Suprapubic skin (tissue), 3 donors: ENCODE data around the gene TTC13.

ENCODE experiments used
- CTCF ChIP-seq, 2 donors: fragments of 200-600 bp in 1 of 2; fragments of 450-650 bp in 1 of 2; sonication (generic) in 1 of 2; IDR thresholded peaks; one replicate each; pipeline ENCODE4 v1.5.1; 2016 to 2019; ENCODE audit warnings: antibody characterized with exemption in 2 of 2, mild to moderate bottlenecking in 1 of 2, moderate library complexity in 1 of 2
- POLR2A ChIP-seq, 2 donors: fragments of 450-650 bp; IDR thresholded peaks; one replicate each; pipeline ENCODE4 v1.6.1; 2017; ENCODE audit warnings: antibody characterized with exemption in 2 of 2, mild to moderate bottlenecking in 2 of 2, moderate library complexity in 2 of 2

GRCh38 chr1:230948301-230948700 lies 30.4 kb downstream of the TTC13 start:
- TF ChIP-seq POLR2A (IDR thresholded peaks at IDR 0.05) (no peak), CTCF (IDR thresholded peaks at IDR 0.05) (no peak)
